ENCODE data around the gene FARS2.

FARS2 gene

GRCh38 chr6:5343998-5344397 is 82.7 kb downstream of the FARS2 start:
- no peak overlapping the region for H2BK5ac ChIP-seq (ENCODE audit: low read length)
- H3K36me3 ChIP-seq (ENCODE audit: control insufficient read depth, insufficient read depth, low read length), result no peaks in the 10 kb centered on the region
- H3K4me1 ChIP-seq (ENCODE audit: control insufficient read depth, low read depth, low read length), result no peaks in the 10 kb centered on the region
- no peak overlapping the region for H2BK15ac ChIP-seq (replicated peaks; ENCODE audit: low read depth)
- H4K5ac ChIP-seq (ENCODE audit: low read length), result no peak overlapping the region
- H3K18ac ChIP-seq (ENCODE audit: low read length), result no peak overlapping the region
- H2AK5ac ChIP-seq (ENCODE audit: low read length), result no peak overlapping the region
- no CpG with 5 or more reads among the region's 11 CpGs for WGBS (ENCODE audit: extremely low coverage, insufficient coverage, low lambda C conversion rate)
- no peaks in the 10 kb centered on the region for H3K79me1 ChIP-seq (ENCODE audit: low read length)
- H3K23ac ChIP-seq (ENCODE audit: low read length), result no peak overlapping the region
- no peak overlapping the region for H3K56ac ChIP-seq (ENCODE audit: low read length)
- H2BK120ac ChIP-seq (ENCODE audit: low read depth, low read length), result no peak overlapping the region
- no peaks in the 10 kb centered on the region for H3K79me2 ChIP-seq (ENCODE audit: control insufficient read depth, insufficient read depth, low read length)
- no peak overlapping the region for H3K4me3 ChIP-seq (ENCODE audit: low read length)
- no peak overlapping the region for H3K4ac ChIP-seq (ENCODE audit: low read depth, low read length)
- DNase-seq, result no peak
- no peak overlapping the region for H3K9ac ChIP-seq (ENCODE audit: low read length)
- H4K8ac ChIP-seq (ENCODE audit: low read depth, low read length), result no peak overlapping the region
- no peak overlapping the region for H3K27ac ChIP-seq (ENCODE audit: low read depth, low read length)
- no peak overlapping the region for H3K4me2 ChIP-seq (ENCODE audit: low read length)
- no peaks in the 10 kb centered on the region for H3K27me3 ChIP-seq (ENCODE audit: insufficient read depth, low read length, poor library complexity)

DNA sequence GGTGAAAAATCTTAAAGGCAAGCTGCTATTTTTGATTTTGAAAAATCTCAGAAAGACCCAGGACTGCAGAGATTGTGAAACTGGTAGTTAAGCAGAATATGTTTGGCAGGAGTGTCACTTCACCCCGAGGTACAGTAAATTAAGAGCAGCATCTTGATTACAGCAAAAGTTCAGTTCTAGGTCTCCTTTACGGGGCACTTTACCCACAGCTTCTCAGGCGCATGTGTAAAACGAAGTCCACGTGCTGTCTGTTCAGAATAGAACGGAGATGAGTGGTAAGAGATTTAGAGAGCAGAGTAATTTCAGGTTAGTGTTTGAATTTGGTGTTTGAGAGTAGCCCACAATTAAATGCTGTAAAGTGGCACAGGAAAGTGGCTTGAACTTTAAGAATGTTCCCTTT is 84.0 kb downstream of the FARS2 start:
- H3K23ac ChIP-seq (ENCODE audit: low read length), result no peak overlapping the region
- H3K27ac ChIP-seq (ENCODE audit: low read depth, low read length), result no peak overlapping the region
- no peaks in the 10 kb centered on the region for H3K79me2 ChIP-seq (ENCODE audit: control insufficient read depth, insufficient read depth, low read length)
- no peak overlapping the region for H3K9ac ChIP-seq (ENCODE audit: low read length)
- no peak overlapping the region for H3K4ac ChIP-seq (ENCODE audit: low read depth, low read length)
- H3K4me3 ChIP-seq (ENCODE audit: low read length), result no peak overlapping the region
- no peak overlapping the region for H2BK5ac ChIP-seq (ENCODE audit: low read length)
- no peaks in the 10 kb centered on the region for H3K79me1 ChIP-seq (ENCODE audit: low read length)
- WGBS (ENCODE audit: extremely low coverage, insufficient coverage, low lambda C conversion rate), result no CpG with 5 or more reads among the region's 6 CpGs
- H4K5ac ChIP-seq (ENCODE audit: low read length), result no peak overlapping the region
- no peaks in the 10 kb centered on the region for H3K36me3 ChIP-seq (ENCODE audit: control insufficient read depth, insufficient read depth, low read length)
- no peak for DNase-seq
- H2BK120ac ChIP-seq (ENCODE audit: low read depth, low read length), result no peak overlapping the region
- H3K56ac ChIP-seq (ENCODE audit: low read length), result no peak overlapping the region
- H2AK5ac ChIP-seq (ENCODE audit: low read length), result no peak overlapping the region
- no peak overlapping the region for H3K4me2 ChIP-seq (ENCODE audit: low read length)
- H3K18ac ChIP-seq (ENCODE audit: low read length), result no peak overlapping the region
- H3K4me1 ChIP-seq (ENCODE audit: control insufficient read depth, low read depth, low read length), result no peaks in the 10 kb centered on the region
- H2BK15ac ChIP-seq (replicated peaks; ENCODE audit: low read depth), result no peak overlapping the region
- H3K27me3 ChIP-seq (ENCODE audit: insufficient read depth, low read length, poor library complexity), result no peaks in the 10 kb centered on the region
- H4K8ac ChIP-seq (ENCODE audit: low read depth, low read length), result no peak overlapping the region

GRCh38 chr6:5351552-5352210 is 90.4 kb downstream of the FARS2 start:
- Histone ChIP-seq H3K4ac (ENCODE audit: low read depth, low read length) (no peak overlapping the region), H3K9ac (ENCODE audit: low read length) (no peak overlapping the region), H4K8ac (ENCODE audit: low read depth, low read length) (no peak overlapping the region), H2BK5ac (ENCODE audit: low read length) (no peak overlapping the region), H4K5ac (ENCODE audit: low read length) (no peak overlapping the region), H3K4me3 (ENCODE audit: low read length) (no peak overlapping the region), H3K4me1 (ENCODE audit: control insufficient read depth, low read depth, low read length) (no peaks in the 10 kb centered on the region), H2AK5ac (ENCODE audit: low read length) (no peak overlapping the region), H3K27me3 (ENCODE audit: insufficient read depth, low read length, poor library complexity) (no peaks in the 10 kb centered on the region), H2BK15ac (replicated peaks; ENCODE audit: low read depth) (no peak overlapping the region), H3K27ac (ENCODE audit: low read depth, low read length) (no peak overlapping the region), H3K79me2 (ENCODE audit: control insufficient read depth, insufficient read depth, low read length) (no peaks in the 10 kb centered on the region), H3K4me2 (ENCODE audit: low read length) (no peak overlapping the region), H3K23ac (ENCODE audit: low read length) (no peak overlapping the region), H2BK120ac (ENCODE audit: low read depth, low read length) (no peak overlapping the region), H3K36me3 (ENCODE audit: control insufficient read depth, insufficient read depth, low read length) (no peaks in the 10 kb centered on the region), H3K18ac (ENCODE audit: low read length) (no peak overlapping the region), H3K56ac (ENCODE audit: low read length) (no peak overlapping the region), H3K79me1 (ENCODE audit: low read length) (peaks cover 1% of the 10 kb centered on the region)
- DNase-seq, result no peak
- WGBS (ENCODE audit: extremely low coverage, insufficient coverage, low lambda C conversion rate), result no CpG with 5 or more reads among the region's 6 CpGs

DNA sequence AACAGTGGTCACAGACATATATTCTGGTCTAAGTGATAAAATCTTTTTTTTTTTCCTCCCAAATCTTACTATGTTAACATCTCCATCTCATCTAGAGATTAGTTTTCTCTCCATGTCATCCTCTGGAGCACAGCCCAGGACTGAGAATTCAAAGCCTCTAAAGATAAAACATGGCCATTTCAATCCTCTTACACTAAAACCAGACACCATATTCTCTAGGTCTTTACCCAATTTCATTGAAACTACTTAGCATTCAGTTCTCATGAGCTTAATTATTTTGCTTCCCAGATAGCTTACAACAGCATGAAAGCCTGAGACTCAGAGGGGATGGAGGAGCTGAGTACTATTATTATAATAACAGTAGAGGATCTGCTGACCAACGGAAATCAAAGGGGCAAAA is 92.7 kb downstream of the FARS2 start:
- Histone ChIP-seq H3K56ac (ENCODE audit: low read length) (no peak overlapping the region), H3K23ac (ENCODE audit: low read length) (no peak overlapping the region), H2BK15ac (replicated peaks; ENCODE audit: low read depth) (no peak overlapping the region), H3K36me3 (ENCODE audit: control insufficient read depth, insufficient read depth, low read length) (no peaks in the 10 kb centered on the region), H3K4ac (ENCODE audit: low read depth, low read length) (no peak overlapping the region), H2BK120ac (ENCODE audit: low read depth, low read length) (no peak overlapping the region), H3K79me1 (ENCODE audit: low read length) (peaks cover 1% of the 10 kb centered on the region), H4K8ac (ENCODE audit: low read depth, low read length) (no peak overlapping the region), H4K5ac (ENCODE audit: low read length) (no peak overlapping the region), H2AK5ac (ENCODE audit: low read length) (no peak overlapping the region), H3K79me2 (ENCODE audit: control insufficient read depth, insufficient read depth, low read length) (no peaks in the 10 kb centered on the region), H3K9ac (ENCODE audit: low read length) (no peak overlapping the region), H3K27me3 (ENCODE audit: insufficient read depth, low read length, poor library complexity) (no peaks in the 10 kb centered on the region), H3K4me3 (ENCODE audit: low read length) (no peak overlapping the region), H3K18ac (ENCODE audit: low read length) (no peak overlapping the region), H3K4me2 (ENCODE audit: low read length) (no peak overlapping the region), H3K27ac (ENCODE audit: low read depth, low read length) (no peak overlapping the region), H2BK5ac (ENCODE audit: low read length) (no peak overlapping the region), H3K4me1 (ENCODE audit: control insufficient read depth, low read depth, low read length) (no peaks in the 10 kb centered on the region)
- DNase-seq, result no peak
- no CpG with 5 or more reads among the region's 1 CpG for WGBS (ENCODE audit: extremely low coverage, insufficient coverage, low lambda C conversion rate)

- Histone ChIP-seq H3K36me3 (ENCODE audit: control insufficient read depth, insufficient read depth, low read length) (no peaks in the 10 kb centered on the region), H4K8ac (ENCODE audit: low read depth, low read length) (no peak overlapping the region), H3K23ac (ENCODE audit: low read length) (no peak overlapping the region), H3K27me3 (ENCODE audit: insufficient read depth, low read length, poor library complexity) (no peaks in the 10 kb centered on the region), H2AK5ac (ENCODE audit: low read length) (no peak overlapping the region), H2BK5ac (ENCODE audit: low read length) (no peak overlapping the region), H3K79me2 (ENCODE audit: control insufficient read depth, insufficient read depth, low read length) (no peaks in the 10 kb centered on the region), H3K4me1 (ENCODE audit: control insufficient read depth, low read depth, low read length) (no peaks in the 10 kb centered on the region), H3K9ac (ENCODE audit: low read length) (no peak overlapping the region), H3K4ac (ENCODE audit: low read depth, low read length) (no peak overlapping the region), H2BK15ac (replicated peaks; ENCODE audit: low read depth) (no peak overlapping the region), H3K56ac (ENCODE audit: low read length) (no peak overlapping the region), H2BK120ac (ENCODE audit: low read depth, low read length) (no peak overlapping the region), H4K5ac (ENCODE audit: low read length) (no peak overlapping the region), H3K4me2 (ENCODE audit: low read length) (no peak overlapping the region), H3K79me1 (ENCODE audit: low read length) (peaks cover 1% of the 10 kb centered on the region), H3K27ac (ENCODE audit: low read depth, low read length) (no peak overlapping the region), H3K18ac (ENCODE audit: low read length) (no peak overlapping the region), H3K4me3 (ENCODE audit: low read length) (no peak overlapping the region)
- no peak for DNase-seq
- no CpG with 5 or more reads among the region's 1 CpG for WGBS (ENCODE audit: extremely low coverage, insufficient coverage, low lambda C conversion rate)
These were observed 96.2 kb downstream of the FARS2 start for GRCh38 chr6:5357486-5357885.

DNA sequence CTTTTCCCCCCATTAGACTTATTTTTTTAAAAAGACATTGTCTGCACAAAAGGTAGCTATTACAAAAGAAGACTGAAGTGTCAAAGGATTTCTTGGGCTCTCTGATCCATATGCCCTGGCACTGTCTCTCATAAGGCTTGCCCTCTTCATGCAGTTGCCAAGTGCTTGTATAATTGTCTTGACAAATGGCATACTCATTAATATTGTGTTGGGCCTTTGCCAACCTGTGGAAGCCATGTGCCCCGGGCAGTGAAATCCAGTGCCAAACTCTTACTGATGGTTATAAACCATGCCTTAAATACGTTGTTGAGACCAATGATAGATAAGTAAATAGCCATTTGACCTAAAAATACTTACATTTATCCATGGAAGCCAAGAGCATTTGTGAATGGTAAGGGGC is 98.1 kb downstream of the FARS2 start:
- no peak overlapping the region for H3K4me2 ChIP-seq (ENCODE audit: low read length)
- H3K36me3 ChIP-seq (ENCODE audit: control insufficient read depth, insufficient read depth, low read length), result no peaks in the 10 kb centered on the region
- no peak overlapping the region for H2BK120ac ChIP-seq (ENCODE audit: low read depth, low read length)
- H4K5ac ChIP-seq (ENCODE audit: low read length), result no peak overlapping the region
- H3K4me1 ChIP-seq (ENCODE audit: control insufficient read depth, low read depth, low read length), result no peaks in the 10 kb centered on the region
- no peak overlapping the region for H2BK5ac ChIP-seq (ENCODE audit: low read length)
- H4K8ac ChIP-seq (ENCODE audit: low read depth, low read length), result no peak overlapping the region
- H3K79me1 ChIP-seq (ENCODE audit: low read length), result no peaks in the 10 kb centered on the region
- no peak overlapping the region for H3K56ac ChIP-seq (ENCODE audit: low read length)
- H2AK5ac ChIP-seq (ENCODE audit: low read length), result no peak overlapping the region
- no peak overlapping the region for H3K18ac ChIP-seq (ENCODE audit: low read length)
- no peak overlapping the region for H2BK15ac ChIP-seq (replicated peaks; ENCODE audit: low read depth)
- H3K27ac ChIP-seq (ENCODE audit: low read depth, low read length), result no peak overlapping the region
- no peak overlapping the region for H3K9ac ChIP-seq (ENCODE audit: low read length)
- H3K4me3 ChIP-seq (ENCODE audit: low read length), result no peak overlapping the region
- H3K79me2 ChIP-seq (ENCODE audit: control insufficient read depth, insufficient read depth, low read length), result no peaks in the 10 kb centered on the region
- no peaks in the 10 kb centered on the region for H3K27me3 ChIP-seq (ENCODE audit: insufficient read depth, low read length, poor library complexity)
- no peak for DNase-seq
- no peak overlapping the region for H3K4ac ChIP-seq (ENCODE audit: low read depth, low read length)
- H3K23ac ChIP-seq (ENCODE audit: low read length), result no peak overlapping the region
- WGBS (ENCODE audit: extremely low coverage, insufficient coverage, low lambda C conversion rate), result no CpG with 5 or more reads among the region's 2 CpGs

All from mesendoderm (in vitro differentiated cells).